Heart left ventricle (tissue), 13 donors: ENCODE data around the gene CASKIN1.

Experiments used
- CTCF ChIP-seq, 12 donors: fragments of 200-600 bp; sonication (generic) in 4 of 12; IDR thresholded peaks; one replicate each; pipeline versions ENCODE4 v1.5.0 to v1.8.0; 2018 to 2022; ENCODE audit warnings: antibody characterized with exemption in 12 of 12, mild to moderate bottlenecking in 5 of 12
- POLR2A ChIP-seq, 2 donors: fragments of 450-650 bp; IDR thresholded peaks; one replicate each; pipeline ENCODE4 v1.6.1; 2017; ENCODE audit warnings: antibody characterized with exemption in 2 of 2, mild to moderate bottlenecking in 2 of 2, moderate library complexity in 2 of 2
- donor health status: ischemic (EF 13 %, LVEDD 7.1; RV severe dilation, severe dysfunction).
- donor health status: DM: no; HTN: yes; CAD: no.
- donor health status: DM: no; HTN: no; CAD: no.
- donor health status: ischemic (EF 25% LVEDD 6.9; RV normal size, moderate dysfunction).
- donor health status: ischemic (EF 25% LVEDD 5.7; RV mildly dilated, moderate dysfunction).
- donor health status: ischemic (EF 35%, LVEDD 5.7; RV mildly dilated, moderate dysfunction).
- donor health status: nonischemic (EF 11% LVEDD 7.7; RV severe dilation, severe dysfunction).
- donor health status: DM: yes; HTN: yes; CAD: no.
- donor health status: PGD.
- donor health status: ischemic (EF 29% LVEDD 5.4; RV normal size, mild dysfunction).
- donor health status: nonischemic (EF 23%, LVEDD 6.1; RV moderate dilation, normal function).

- TF ChIP-seq CTCF (IDR thresholded peaks at IDR 0.05) (no peak), POLR2A (IDR thresholded peaks at IDR 0.05) (no peak)
Measured at GRCh38 chr16:2210009-2210332, 13.6 kb upstream of the CASKIN1 start.
